Thoracic aorta (tissue), 2 donors: Measurements from ENCODE around the gene IPP. TPM values are rescaled to one million over a fixed set of nuclear protein-coding genes. Genes with fewer than 3 reads are reported as not detected.
"Not testable (repeated sequence)": the region's sequence is repeated elsewhere in the genome, so short reads cannot be mapped to it uniquely, and the experiment has no call there.

Source experiments
- ATAC-seq: fragments of 150-250 bp; one replicate; pipeline ENCODE4 v1.8.0; 2017; ENCODE audit warnings: low read depth; ENCODE audit not compliant: insufficient number of reproducible peaks, low FRiP score
- DNase-seq: peaks from one replicate; pipeline ENCODE4 v3.0.0-alpha.2; 2020; ENCODE audit warnings: low spot score
- H3K27ac ChIP-seq, 2 donors: fragments of 200-600 bp; sonication (generic); 1 replicate in 1 of 2; 2 replicates in 1 of 2; pipeline ENCODE4 v1.5.1; 2016; ENCODE audit warnings: mild to moderate bottlenecking in 2 of 2, moderate library complexity in 2 of 2
- H3K27me3 ChIP-seq: fragments of 200-600 bp; sonication (generic); replicated peaks from 2 replicates; pipeline ENCODE4 v1.6.0; 2016; ENCODE audit warnings: mild to moderate bottlenecking; ENCODE audit not compliant: insufficient read depth
- H3K36me3 ChIP-seq: fragments of 200-600 bp; sonication (generic); one replicate; pipeline ENCODE4 v1.5.1; 2016
- H3K4me1 ChIP-seq, 2 donors: fragments of 200-600 bp; sonication (generic); 1 replicate in 1 of 2; 2 replicates in 1 of 2; pipeline versions ENCODE4 v1.5.1 to v1.6.0; 2016; ENCODE audit warnings: low read depth in 2 of 2, mild to moderate bottlenecking in 1 of 2; ENCODE audit not compliant: control insufficient read depth in 1 of 2
- H3K4me3 ChIP-seq: fragments of 200-600 bp; sonication (generic); 2 replicates; pipeline ENCODE4 v1.5.1; 2016; ENCODE audit warnings: mild to moderate bottlenecking
- H3K9me3 ChIP-seq: fragments of 200-600 bp; sonication (generic); 2 replicates; pipeline ENCODE4 v1.5.1; 2016
- total RNA-seq, 2 donors: library from RNA; depleted of rRNA; stranded (reverse); fragments of >200 nt; gene quantifications; one replicate each; pipeline versions ENCODE4 v1.1.0 to v1.2.3, GENCODE V29; 2016
- TF ChIP-seq, protein P1 (sequence below): fragments of 200-600 bp; sonication (generic); IDR thresholded peaks from one replicate; pipeline ENCODE4 v1.5.1; 2019; ENCODE audit warnings: antibody characterized with exemption

IPP gene
- total RNA-seq, 2 donors from 2014 or later: 6.9 to 10.2 TPM

GRCh38 chr1:45753248-45754037 is 3.0 kb upstream of the IPP start:
- no peak for DNase-seq
- Histone ChIP-seq H3K9me3 (no peaks in the 10 kb centered on the region), H3K27me3 (no peaks in the 10 kb centered on the region), H3K27ac (no peak overlapping the region), H3K4me1 (peaks cover 0 to 11% of the 10 kb centered on the region in 2 donors), H3K36me3 (no peaks in the 10 kb centered on the region), H3K4me3 (no peak overlapping the region)
- TF ChIP-seq, protein P1, sequence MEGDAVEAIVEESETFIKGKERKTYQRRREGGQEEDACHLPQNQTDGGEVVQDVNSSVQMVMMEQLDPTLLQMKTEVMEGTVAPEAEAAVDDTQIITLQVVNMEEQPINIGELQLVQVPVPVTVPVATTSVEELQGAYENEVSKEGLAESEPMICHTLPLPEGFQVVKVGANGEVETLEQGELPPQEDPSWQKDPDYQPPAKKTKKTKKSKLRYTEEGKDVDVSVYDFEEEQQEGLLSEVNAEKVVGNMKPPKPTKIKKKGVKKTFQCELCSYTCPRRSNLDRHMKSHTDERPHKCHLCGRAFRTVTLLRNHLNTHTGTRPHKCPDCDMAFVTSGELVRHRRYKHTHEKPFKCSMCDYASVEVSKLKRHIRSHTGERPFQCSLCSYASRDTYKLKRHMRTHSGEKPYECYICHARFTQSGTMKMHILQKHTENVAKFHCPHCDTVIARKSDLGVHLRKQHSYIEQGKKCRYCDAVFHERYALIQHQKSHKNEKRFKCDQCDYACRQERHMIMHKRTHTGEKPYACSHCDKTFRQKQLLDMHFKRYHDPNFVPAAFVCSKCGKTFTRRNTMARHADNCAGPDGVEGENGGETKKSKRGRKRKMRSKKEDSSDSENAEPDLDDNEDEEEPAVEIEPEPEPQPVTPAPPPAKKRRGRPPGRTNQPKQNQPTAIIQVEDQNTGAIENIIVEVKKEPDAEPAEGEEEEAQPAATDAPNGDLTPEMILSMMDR: no peak
- no peak for ATAC-seq

GRCh38 chr1:45752441-45753052 is 2.1 kb upstream of the IPP start:
- no peak for DNase-seq
- H3K27me3 ChIP-seq: no peaks in the 10 kb centered on the region
- TF ChIP-seq, protein P1: no peak
- H3K9me3 ChIP-seq: no peaks in the 10 kb centered on the region
- H3K4me3 ChIP-seq: no peak overlapping the region
- H3K27ac ChIP-seq: no peak overlapping the region
- no peaks in the 10 kb centered on the region for H3K36me3 ChIP-seq
- H3K4me1 ChIP-seq: peaks cover 0 to 11% of the 10 kb centered on the region in 2 donors
- no peak for ATAC-seq

- Histone ChIP-seq H3K4me1 (peaks cover 0 to 11% of the 10 kb centered on the region in 2 donors), H3K9me3 (no peaks in the 10 kb centered on the region), H3K36me3 (no peaks in the 10 kb centered on the region), H3K27ac (peak overlapping the region; percentile 97 to 98), H3K27me3 (no peaks in the 10 kb centered on the region), H3K4me3 (no peak overlapping the region)
- ATAC-seq (no peak), DNase-seq (no peak)
- TF ChIP-seq, protein P1: no peak
Observed at GRCh38 chr1:45752014-45752413, 1.6 kb upstream of the IPP start.

- not testable (repeated sequence) for H3K36me3 ChIP-seq, H3K9me3 ChIP-seq, DNase-seq, H3K27me3 ChIP-seq, ATAC-seq
- Histone ChIP-seq H3K4me3 (peak overlapping the region; percentile 87), H3K27ac (peak overlapping the region; percentile 97 to 98), H3K4me1 (peaks cover 0 to 11% of the 10 kb centered on the region in 2 donors)
Observed at GRCh38 chr1:45751039-45751838, 786 bp upstream of the IPP start.

- Histone ChIP-seq H3K4me3 (no peak overlapping the region), H3K36me3 (peaks cover 6% of the 10 kb centered on the region), H3K9me3 (no peaks in the 10 kb centered on the region), H3K4me1 (peaks cover 0 to 11% of the 10 kb centered on the region in 2 donors), H3K27me3 (no peaks in the 10 kb centered on the region), H3K27ac (no peak overlapping the region)
- DNase-seq (no peak), ATAC-seq (no peak)
- TF ChIP-seq, protein P1: no peak
Observed at GRCh38 chr1:45746922-45747321, 3.5 kb downstream of the IPP start.

DNA sequence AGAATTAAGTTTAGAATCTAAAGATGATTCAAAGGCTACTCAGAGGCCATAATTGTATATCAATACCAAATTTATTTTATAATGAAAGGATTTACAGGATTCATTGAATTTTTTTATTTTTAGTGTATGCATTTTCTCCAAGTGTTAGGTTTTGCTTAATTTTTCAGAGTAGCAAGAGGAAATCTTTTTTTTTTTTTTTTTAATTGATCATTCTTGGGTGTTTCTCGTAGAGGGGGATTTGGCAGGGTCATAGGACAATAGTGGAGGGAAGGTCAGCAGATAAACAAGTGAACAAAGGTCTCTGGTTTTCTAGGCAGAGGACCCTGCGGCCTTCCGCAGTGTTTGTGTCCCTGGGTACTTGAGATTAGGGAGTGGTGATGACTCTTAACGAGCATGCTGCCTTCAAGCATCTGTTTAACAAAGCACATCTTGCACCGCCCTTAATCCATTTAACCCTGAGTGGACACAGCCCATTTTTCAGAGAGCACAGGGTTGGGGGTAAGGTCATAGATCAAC is 10.8 kb downstream of the IPP start:
- not testable (repeated sequence) for DNase-seq, H3K27me3 ChIP-seq, ATAC-seq, H3K9me3 ChIP-seq, H3K36me3 ChIP-seq, H3K27ac ChIP-seq, H3K4me3 ChIP-seq, H3K4me1 ChIP-seq
